Ovary (tissue), 9 donors: ENCODE measurements around the gene ABHD6. TPM values are rescaled to one million over a fixed set of nuclear protein-coding genes. Genes with fewer than 3 reads are reported as not detected.
A peak's percentile ranks its signal among the peaks of the same experiment; 100 is the strongest.

ENCODE experiments used
- DNase-seq, 5 donors: peaks; one replicate each; pipeline ENCODE4 v3.0.0-alpha.2; 2019 to 2020
- H3K27ac ChIP-seq, 2 donors: fragments of 200-600 bp; one replicate each; pipeline versions ENCODE4 v1.5.1 to v1.8.0; 2019 to 2022
- H3K27me3 ChIP-seq: fragments of 200-600 bp; one replicate; pipeline ENCODE4 v1.8.0; 2022
- H3K36me3 ChIP-seq: fragments of 200-600 bp; sonication (generic); one replicate; pipeline ENCODE4 v1.5.1; 2019
- H3K4me1 ChIP-seq: one replicate; pipeline ENCODE4 v1.8.1; 2013; ENCODE audit warnings: mild to moderate bottlenecking, moderate library complexity; ENCODE audit not compliant: insufficient read depth
- H3K4me3 ChIP-seq: fragments of 200-600 bp; sonication (generic); one replicate; pipeline ENCODE4 v1.5.1; 2017
- H3K9me3 ChIP-seq, 2 donors: fragments of 200-600 bp in 1 of 2; sonication (generic) in 1 of 2; one replicate each; pipeline versions ENCODE4 v1.5.1 to v1.8.1; 2013 to 2019; ENCODE audit warnings: mild to moderate bottlenecking in 1 of 2, moderate library complexity in 1 of 2
- EP300 ChIP-seq: sonication (generic); formaldehyde crosslinking; IDR thresholded peaks from one replicate; pipeline ENCODE4 v1.6.1; 2017; ENCODE audit warnings: antibody characterized with exemption
- POLR2A ChIP-seq: fragments of 450-650 bp; IDR thresholded peaks from one replicate; pipeline ENCODE4 v1.6.1; 2017; ENCODE audit warnings: antibody characterized with exemption, mild to moderate bottlenecking, moderate library complexity
- WGBS, 3 donors: extraction: QIAGEN DNeasy Blood & Tissue Kit in 1 of 3; methylation state at CpG; one replicate each; pipeline versions ENCODE4 v1.1.5 to v1.1.7; 2013 to 2017; 5-methylcytosine and 5-hydroxymethylcytosine counted together
- intact Hi-C, 4 donors: fragments of 100-400 bp; cut with DNase I; formaldehyde crosslinking; loops; one replicate each; pipeline versions ENCODE4 v1.11.0 to v1.15.1; 2022 to 2023
- polyA plus RNA-seq, 2 donors: library from polyadenylated mRNA; stranded (reverse); fragments of 200-250 nt in 1 of 2; fragments of 350-450 nt in 1 of 2; fragmentation: Illumina TruSeq in 1 of 2; extraction: RNeasy Lipid Tissue Mini Kit (QIAGEN cat#74804) in 1 of 2; gene quantifications; one replicate each; pipeline ENCODE4 v1.2.3, GENCODE V29; 2013 to 2014
- total RNA-seq, 7 donors: library from RNA; depleted of rRNA in 2 of 7; stranded (reverse); fragments of >200 nt in 2 of 7; fragmentation: NEBNext Ultra II Directional in 3 of 7; extraction: Animal tissue kit (Norgen Biotek cat#: 25700) in 3 of 7; gene quantifications; one replicate each; pipeline versions ENCODE4 v1.1.0 to v1.2.4, GENCODE V29; 2016 to 2023
- TF ChIP-seq, protein P1 (sequence below), 3 donors: fragments of 450-650 bp in 2 of 3; fragments of 200-600 bp in 1 of 3; IDR thresholded peaks; one replicate each; pipeline versions ENCODE4 v1.5.1 to v1.8.0; 2016 to 2022; ENCODE audit warnings: antibody characterized with exemption in 3 of 3, mild to moderate bottlenecking in 1 of 3
- donor health status: DM: no; HTN: no; CAD: no; lungs with moderate emphysema.
- donor health status: DM: no; HTN: no; CAD: no.
- donor health status: Bipolar disorder and iron deficiency.
- donor health status: DM: yes; HTN: yes; CAD: no.
- donor health status: DM: no; HTN: no; CAD: no.
- donor health status: DM: yes; HTN: yes; CAD: no.

Gene ABHD6
- total and polyA plus RNA-seq, 9 donors = 4.8 to 36.6 (median 10.5) TPM

DNA sequence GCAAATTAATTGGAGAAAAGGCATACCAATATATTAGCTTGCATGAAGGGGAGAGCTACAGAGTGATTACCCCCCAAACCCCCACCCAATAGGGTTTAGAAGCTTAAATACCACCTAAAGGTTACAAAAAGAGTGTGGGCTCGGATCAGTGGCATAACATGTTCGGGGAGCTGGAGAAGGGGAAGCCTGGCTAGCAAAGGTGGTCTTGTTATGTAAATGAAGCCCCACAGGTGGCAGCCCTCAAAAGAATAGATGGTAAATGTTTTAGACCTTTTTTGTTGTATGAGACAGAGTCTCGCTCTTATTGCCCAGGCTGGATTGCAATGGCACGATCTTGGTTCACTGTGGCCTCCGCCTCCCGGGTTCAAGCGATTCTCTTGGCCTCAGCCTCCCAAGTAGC, 84.2 kb downstream of the ABHD6 start:
- TF ChIP-seq POLR2A = no peak
- TF ChIP-seq, protein P1, sequence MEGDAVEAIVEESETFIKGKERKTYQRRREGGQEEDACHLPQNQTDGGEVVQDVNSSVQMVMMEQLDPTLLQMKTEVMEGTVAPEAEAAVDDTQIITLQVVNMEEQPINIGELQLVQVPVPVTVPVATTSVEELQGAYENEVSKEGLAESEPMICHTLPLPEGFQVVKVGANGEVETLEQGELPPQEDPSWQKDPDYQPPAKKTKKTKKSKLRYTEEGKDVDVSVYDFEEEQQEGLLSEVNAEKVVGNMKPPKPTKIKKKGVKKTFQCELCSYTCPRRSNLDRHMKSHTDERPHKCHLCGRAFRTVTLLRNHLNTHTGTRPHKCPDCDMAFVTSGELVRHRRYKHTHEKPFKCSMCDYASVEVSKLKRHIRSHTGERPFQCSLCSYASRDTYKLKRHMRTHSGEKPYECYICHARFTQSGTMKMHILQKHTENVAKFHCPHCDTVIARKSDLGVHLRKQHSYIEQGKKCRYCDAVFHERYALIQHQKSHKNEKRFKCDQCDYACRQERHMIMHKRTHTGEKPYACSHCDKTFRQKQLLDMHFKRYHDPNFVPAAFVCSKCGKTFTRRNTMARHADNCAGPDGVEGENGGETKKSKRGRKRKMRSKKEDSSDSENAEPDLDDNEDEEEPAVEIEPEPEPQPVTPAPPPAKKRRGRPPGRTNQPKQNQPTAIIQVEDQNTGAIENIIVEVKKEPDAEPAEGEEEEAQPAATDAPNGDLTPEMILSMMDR (IDR thresholded peaks at IDR 0.05) = no peak
- no peak for TF ChIP-seq EP300
- H3K36me3 ChIP-seq = no peaks in the 10 kb centered on the region
- no peak overlapping the region for H3K4me3 ChIP-seq
- no peaks in the 10 kb centered on the region for H3K9me3 ChIP-seq
- 90 to 97% (median 92%) methylated on average over 7 of the region's 7 CpGs for WGBS, 3 donors
- DNase-seq = no peak
- intact Hi-C loops = loop anchor here in 3 of 4 donors (5.0 to 10.0 kb wide), 3 partner anchors 173 to 213 kb away; partner anchors contain the start of genes ACOX2 (in 1 of the 3) and KCTD6 (in 1 of the 3)
- H3K27ac ChIP-seq = no peak overlapping the region
- H3K27me3 ChIP-seq = no peaks in the 10 kb centered on the region
- H3K4me1 ChIP-seq = peaks cover 10% of the 10 kb centered on the region

- H3K27me3 ChIP-seq = no peaks in the 10 kb centered on the region
- no peak overlapping the region for H3K4me3 ChIP-seq
- WGBS, 3 donors = 70 to 82% (median 81%) methylated on average over 1 of the region's 1 CpG
- intact Hi-C loops = loop anchor here in 3 of 4 donors (5.0 to 10.0 kb wide), 3 partner anchors 172 to 212 kb away; partner anchors contain the start of genes ACOX2 (in 1 of the 3) and KCTD6 (in 1 of the 3)
- H3K4me1 ChIP-seq = peaks cover 10% of the 10 kb centered on the region
- H3K36me3 ChIP-seq = no peaks in the 10 kb centered on the region
- TF ChIP-seq, protein P1 (IDR thresholded peaks at IDR 0.05) = no peak
- TF ChIP-seq EP300 (no peak), POLR2A (no peak)
- DNase-seq = no peak
- no peaks in the 10 kb centered on the region for H3K9me3 ChIP-seq
- H3K27ac ChIP-seq = no peak overlapping the region
Measured at GRCh38 chr3:58322793-58323192, 85.2 kb downstream of the ABHD6 start.

GRCh38 chr3:58323529-58324390, 86.2 kb downstream of the ABHD6 start:
- peak overlapping the region in 1 of 2 donors; percentile 6 for H3K27ac ChIP-seq
- H3K4me1 ChIP-seq = peaks cover 10% of the 10 kb centered on the region
- intact Hi-C loops = loop anchor here in 3 of 4 donors (5.0 to 10.0 kb wide), 3 partner anchors 171 to 211 kb away; partner anchors contain the start of genes ACOX2 (in 1 of the 3) and KCTD6 (in 1 of the 3)
- no peaks in the 10 kb centered on the region for H3K36me3 ChIP-seq
- H3K27me3 ChIP-seq = no peaks in the 10 kb centered on the region
- 66 to 74% (median 71%) methylated on average over 3 of the region's 3 CpGs for WGBS, 3 donors
- DNase-seq = no peak
- TF ChIP-seq POLR2A = no peak
- no peak for TF ChIP-seq EP300
- TF ChIP-seq, protein P1 (IDR thresholded peaks at IDR 0.05) = no peak
- no peak overlapping the region for H3K4me3 ChIP-seq
- H3K9me3 ChIP-seq = no peaks in the 10 kb centered on the region

DNA sequence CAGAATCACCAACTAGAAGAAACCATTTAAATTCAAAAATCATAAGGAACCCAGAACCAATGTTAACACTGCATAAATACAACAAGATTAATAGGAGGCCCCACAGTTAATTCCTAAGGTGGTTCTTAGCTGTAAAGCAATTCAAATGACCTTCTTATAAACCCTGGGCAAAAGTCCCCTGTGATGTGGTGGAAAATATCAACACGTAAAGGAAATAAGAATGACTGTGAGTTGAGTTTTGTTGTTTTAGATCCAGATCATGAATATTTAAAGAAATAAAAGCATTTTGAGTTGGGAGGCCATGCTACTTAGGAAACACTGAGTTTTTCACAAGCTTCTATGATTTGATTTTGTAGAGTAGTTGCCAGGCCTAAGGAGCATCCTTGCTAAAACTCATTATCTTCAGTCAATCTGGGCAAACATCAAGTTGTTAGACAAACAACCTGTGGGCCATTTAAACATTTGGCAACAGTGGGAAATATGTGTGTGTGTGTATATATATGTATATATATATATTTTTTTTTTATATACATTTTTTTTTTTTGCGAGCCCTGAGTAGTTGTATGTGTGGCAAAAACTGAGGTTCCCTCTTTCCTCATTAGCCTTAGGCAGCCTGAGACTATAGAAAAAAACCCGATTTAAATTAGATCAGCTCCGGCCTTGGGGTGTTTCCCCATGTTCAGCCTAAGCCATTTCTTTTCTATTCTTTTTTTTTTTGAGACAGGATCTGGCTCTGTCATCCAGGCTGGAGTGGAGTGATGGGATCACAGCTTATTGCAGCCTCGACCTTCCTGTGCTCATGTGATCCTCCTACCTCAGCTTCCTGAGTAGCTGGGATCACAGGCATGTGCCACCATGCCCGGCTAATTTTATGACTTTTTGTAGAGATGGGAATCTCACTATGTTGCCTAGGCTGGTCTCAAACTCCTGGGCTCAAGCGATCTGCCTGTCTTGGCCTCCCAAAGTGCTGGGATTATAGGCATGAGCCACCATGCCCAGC, 87.1 kb downstream of the ABHD6 start:
- intact Hi-C loops = loop anchor here in 3 of 4 donors (5.0 to 10.0 kb wide), 3 partner anchors 170 to 210 kb away; partner anchors contain the start of genes ACOX2 (in 1 of the 3) and KCTD6 (in 1 of the 3)
- Histone ChIP-seq H3K36me3 (no peaks in the 10 kb centered on the region), H3K9me3 (no peaks in the 10 kb centered on the region), H3K4me1 (peaks cover 10% of the 10 kb centered on the region), H3K27me3 (no peaks in the 10 kb centered on the region), H3K4me3 (no peak overlapping the region), H3K27ac (peak overlapping the region in 1 of 2 donors; percentile 60)
- TF ChIP-seq, protein P1 (IDR thresholded peaks at IDR 0.05) = no peak
- no peak for TF ChIP-seq EP300
- TF ChIP-seq POLR2A = no peak
- 77 to 83% (median 83%) methylated on average over 7 of the region's 7 CpGs for WGBS, 3 donors
- DNase-seq = no peak
